Measurements from ENCODE around the gene MGAT3.
A peak's percentile ranks its signal among the peaks of the same experiment; 100 is the strongest.
"Not testable (repeated sequence)": the region's sequence is repeated elsewhere in the genome, so short reads cannot be mapped to it uniquely, and the experiment has no call there.

Gene MGAT3

DNA sequence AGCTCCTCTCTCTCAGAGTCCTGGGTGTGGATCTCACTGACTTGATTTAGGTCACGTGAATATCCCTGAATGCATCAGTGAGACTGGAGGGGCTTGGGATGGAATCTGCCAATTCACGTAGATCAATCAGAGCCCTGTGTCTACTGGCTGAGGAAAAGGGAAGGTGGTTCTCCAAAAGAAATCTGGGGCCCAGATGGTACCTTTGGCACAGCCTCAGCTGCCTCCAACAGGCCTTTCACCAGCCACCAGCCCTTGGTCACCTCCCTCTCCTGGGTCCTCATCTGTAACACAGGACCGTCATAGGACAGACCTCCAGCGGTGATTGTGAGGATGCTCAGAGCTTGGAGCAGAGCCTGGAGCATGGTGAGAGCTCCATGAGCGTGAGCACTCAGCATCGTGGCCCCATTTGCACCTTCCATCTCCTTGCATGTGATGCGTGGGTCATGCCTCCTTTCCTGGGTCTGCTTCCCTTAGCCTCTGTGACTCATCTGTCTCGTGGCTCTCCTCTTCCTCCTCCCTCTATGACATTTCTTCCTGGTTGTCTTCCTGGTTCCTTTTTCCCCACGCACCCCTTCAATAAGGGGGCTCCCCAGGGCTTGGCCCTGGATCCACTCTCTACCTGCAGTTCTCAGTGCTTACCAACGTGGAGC is 37.8 kb downstream of the MGAT3 start:
- H3K27me3 ChIP-seq (ENCODE audit: control insufficient read depth, insufficient read depth, low read length): no peaks in the 10 kb centered on the region
- H3K4me1 ChIP-seq (ENCODE audit: control insufficient read depth, insufficient read depth, low read length): no peaks in the 10 kb centered on the region
- no peak overlapping the region for H3K27ac ChIP-seq (ENCODE audit: low read depth, low read length)
- H3K4me3 ChIP-seq (ENCODE audit: low read length): no peak overlapping the region
- H3K9ac ChIP-seq (ENCODE audit: low read length): no peak overlapping the region
- no peaks in the 10 kb centered on the region for H3K36me3 ChIP-seq (ENCODE audit: control insufficient read depth, insufficient read depth, low read length)

DNA sequence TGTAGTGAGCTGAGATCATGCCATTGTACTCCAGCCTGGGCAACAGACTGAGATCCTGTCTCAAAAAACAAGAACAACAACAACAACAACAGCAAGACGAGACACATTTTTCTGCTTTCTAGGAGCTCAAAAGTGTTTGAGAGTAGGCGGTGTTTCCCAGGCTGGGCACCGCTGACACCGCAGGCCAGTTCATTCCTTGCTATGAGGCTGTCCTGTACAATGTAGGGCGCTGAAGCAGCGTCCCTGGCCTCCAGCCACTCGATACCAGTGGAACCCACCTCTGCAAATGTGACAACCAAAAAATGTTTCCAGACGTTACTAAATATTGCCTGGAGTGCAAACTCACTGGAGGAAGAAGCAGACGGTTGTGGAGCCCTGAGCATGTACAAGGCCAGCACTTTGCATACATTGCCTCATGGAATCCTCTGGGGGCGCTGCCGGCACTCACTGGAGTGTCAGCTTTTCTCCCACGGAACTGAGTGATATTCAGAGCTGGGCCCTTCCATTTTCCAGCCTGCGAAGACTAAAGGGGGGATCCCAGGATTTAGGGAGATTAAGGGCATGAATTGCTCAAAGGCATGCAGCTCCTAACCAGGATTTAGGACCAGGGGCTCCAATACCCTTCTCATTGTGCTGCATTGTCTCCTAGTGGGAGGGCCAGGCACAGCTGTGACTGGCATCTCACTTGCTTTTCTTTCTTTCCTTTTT is 39.5 kb downstream of the MGAT3 start:
- Histone ChIP-seq H3K27me3 (ENCODE audit: control insufficient read depth, insufficient read depth, low read length) (no peaks in the 10 kb centered on the region), H3K4me3 (ENCODE audit: low read length) (no peak overlapping the region), H3K4me1 (ENCODE audit: control insufficient read depth, insufficient read depth, low read length) (peaks cover 3% of the 10 kb centered on the region), H3K27ac (ENCODE audit: low read depth, low read length) (no peak overlapping the region), H3K9ac (ENCODE audit: low read length) (no peak overlapping the region), H3K36me3 (ENCODE audit: control insufficient read depth, insufficient read depth, low read length) (no peaks in the 10 kb centered on the region)

- no peak overlapping the region for H3K4me3 ChIP-seq (ENCODE audit: low read length)
- no peaks in the 10 kb centered on the region for H3K36me3 ChIP-seq (ENCODE audit: control insufficient read depth, insufficient read depth, low read length)
- H3K27me3 ChIP-seq (ENCODE audit: control insufficient read depth, insufficient read depth, low read length): no peaks in the 10 kb centered on the region
- no peak overlapping the region for H3K27ac ChIP-seq (ENCODE audit: low read depth, low read length)
- no peak overlapping the region for H3K9ac ChIP-seq (ENCODE audit: low read length)
- peaks cover 10% of the 10 kb centered on the region for H3K4me1 ChIP-seq (ENCODE audit: control insufficient read depth, insufficient read depth, low read length)
Measured at GRCh38 chr22:39497429-39497828, 40.6 kb downstream of the MGAT3 start.

GRCh38 chr22:39498368-39498767 is 41.6 kb downstream of the MGAT3 start:
- H3K27me3 ChIP-seq (ENCODE audit: control insufficient read depth, insufficient read depth, low read length): no peaks in the 10 kb centered on the region
- H3K9ac ChIP-seq (ENCODE audit: low read length): no peak overlapping the region
- no peaks in the 10 kb centered on the region for H3K36me3 ChIP-seq (ENCODE audit: control insufficient read depth, insufficient read depth, low read length)
- no peak overlapping the region for H3K4me3 ChIP-seq (ENCODE audit: low read length)
- H3K4me1 ChIP-seq (ENCODE audit: control insufficient read depth, insufficient read depth, low read length): peaks cover 15% of the 10 kb centered on the region
- H3K27ac ChIP-seq (ENCODE audit: low read depth, low read length): no peak overlapping the region

DNA sequence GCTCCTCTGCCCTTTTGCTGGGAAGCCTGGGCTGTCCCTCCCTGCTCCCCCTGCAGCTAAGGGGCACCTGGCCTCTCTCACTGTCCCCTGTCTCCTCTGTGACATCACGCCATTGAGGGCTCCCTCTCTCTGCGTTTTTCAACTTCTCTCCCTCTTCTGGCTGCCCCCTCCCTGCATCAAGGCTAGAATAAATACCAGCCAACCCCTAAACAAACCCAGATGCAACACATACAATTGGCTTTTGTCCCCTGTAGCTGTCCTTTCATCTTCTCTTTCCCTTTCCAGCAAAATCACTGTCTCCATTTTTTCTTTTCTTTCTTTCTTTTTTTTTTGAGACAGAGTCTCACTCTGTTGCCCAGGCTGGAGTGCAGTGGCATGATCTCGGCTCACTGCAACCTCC is 42.0 kb downstream of the MGAT3 start:
- Histone ChIP-seq H3K27ac (ENCODE audit: low read depth, low read length) (no peak overlapping the region), H3K4me3 (ENCODE audit: low read length) (no peak overlapping the region), H3K36me3 (ENCODE audit: control insufficient read depth, insufficient read depth, low read length) (no peaks in the 10 kb centered on the region), H3K4me1 (ENCODE audit: control insufficient read depth, insufficient read depth, low read length) (peaks cover 20% of the 10 kb centered on the region), H3K27me3 (ENCODE audit: control insufficient read depth, insufficient read depth, low read length) (no peaks in the 10 kb centered on the region), H3K9ac (ENCODE audit: low read length) (no peak overlapping the region)

- Histone ChIP-seq H3K4me3 (ENCODE audit: low read length) (no peak overlapping the region), H3K27ac (ENCODE audit: low read depth, low read length) (no peak overlapping the region), H3K9ac (ENCODE audit: low read length) (no peak overlapping the region), H3K4me1 (ENCODE audit: control insufficient read depth, insufficient read depth, low read length) (peaks cover 21% of the 10 kb centered on the region), H3K27me3 (ENCODE audit: control insufficient read depth, insufficient read depth, low read length) (no peaks in the 10 kb centered on the region), H3K36me3 (ENCODE audit: control insufficient read depth, insufficient read depth, low read length) (peaks cover 7% of the 10 kb centered on the region)
Measured at GRCh38 chr22:39500101-39500500, 43.3 kb downstream of the MGAT3 start.

- peaks cover 15% of the 10 kb centered on the region for H3K36me3 ChIP-seq (ENCODE audit: control insufficient read depth, insufficient read depth, low read length)
- H3K4me3 ChIP-seq (ENCODE audit: low read length): peak overlapping the region; percentile 79
- peak overlapping the region; percentile 52 for H3K9ac ChIP-seq (ENCODE audit: low read length)
- H3K27me3 ChIP-seq (ENCODE audit: control insufficient read depth, insufficient read depth, low read length): no peaks in the 10 kb centered on the region
- peak overlapping the region; percentile 85 for H3K27ac ChIP-seq (ENCODE audit: low read depth, low read length)
- peaks cover 21% of the 10 kb centered on the region for H3K4me1 ChIP-seq (ENCODE audit: control insufficient read depth, insufficient read depth, low read length)
Measured at GRCh38 chr22:39501644-39502108, 44.9 kb downstream of the MGAT3 start.

- peak within 1 kb of the TSS; percentile 85 for H3K27ac ChIP-seq (ENCODE audit: low read depth, low read length)
- H3K36me3 ChIP-seq (ENCODE audit: control insufficient read depth, insufficient read depth, low read length): peaks cover 18% of the 10 kb centered on the region
- peak within 1 kb of the TSS; percentile 79 for H3K4me3 ChIP-seq (ENCODE audit: low read length)
- peaks cover 21% of the 10 kb centered on the region for H3K4me1 ChIP-seq (ENCODE audit: control insufficient read depth, insufficient read depth, low read length)
- H3K9ac ChIP-seq (ENCODE audit: low read length): peak within 1 kb of the TSS; percentile 74
- H3K27me3 ChIP-seq (ENCODE audit: control insufficient read depth, insufficient read depth, low read length): no peaks in the 10 kb centered on the region
Measured at GRCh38 chr22:39502109-39502788, 45.4 kb downstream of the MGAT3 start, which contains the start of gene MIEF1. TSS of gene MIEF1 (plus strand) at chr22:39502290. CDS start at chr22:39511295, 9,005 bp downstream.

GRCh38 chr22:39502789-39503409 is 46.1 kb downstream of the MGAT3 start:
- Histone ChIP-seq H3K4me3 (ENCODE audit: low read length) (peak overlapping the region; percentile 79), H3K27me3 (ENCODE audit: control insufficient read depth, insufficient read depth, low read length) (no peaks in the 10 kb centered on the region), H3K27ac (ENCODE audit: low read depth, low read length) (peak overlapping the region; percentile 74), H3K9ac (ENCODE audit: low read length) (peak overlapping the region; percentile 74), H3K4me1 (ENCODE audit: control insufficient read depth, insufficient read depth, low read length) (peaks cover 21% of the 10 kb centered on the region), H3K36me3 (ENCODE audit: control insufficient read depth, insufficient read depth, low read length) (peaks cover 18% of the 10 kb centered on the region)

DNA sequence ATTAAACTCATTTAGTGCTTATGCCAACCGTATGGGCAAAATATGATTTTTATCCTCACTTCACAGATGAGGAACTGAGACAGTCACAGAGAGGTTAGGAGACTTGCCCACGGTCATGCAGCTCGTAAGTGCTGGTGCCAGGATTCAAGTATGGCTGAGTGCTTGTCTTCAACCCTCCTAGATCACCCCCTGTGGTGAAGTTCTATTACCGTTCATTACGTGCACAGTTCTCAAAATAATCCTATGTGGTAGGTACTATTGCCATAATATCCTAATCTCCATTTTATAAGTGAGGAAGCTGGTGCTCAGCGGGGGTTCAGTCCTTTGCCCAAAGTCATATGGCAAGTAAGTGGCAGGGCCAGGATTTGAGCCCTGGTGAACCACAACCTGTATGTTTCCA is 46.8 kb downstream of the MGAT3 start:
- H3K27me3 ChIP-seq (ENCODE audit: control insufficient read depth, insufficient read depth, low read length): no peaks in the 10 kb centered on the region
- H3K36me3 ChIP-seq (ENCODE audit: control insufficient read depth, insufficient read depth, low read length): peaks cover 24% of the 10 kb centered on the region
- H3K4me3 ChIP-seq (ENCODE audit: low read length): peak overlapping the region; percentile 79
- H3K9ac ChIP-seq (ENCODE audit: low read length): no peak overlapping the region
- H3K4me1 ChIP-seq (ENCODE audit: control insufficient read depth, insufficient read depth, low read length): peaks cover 21% of the 10 kb centered on the region
- H3K27ac ChIP-seq (ENCODE audit: low read depth, low read length): no peak overlapping the region

DNA sequence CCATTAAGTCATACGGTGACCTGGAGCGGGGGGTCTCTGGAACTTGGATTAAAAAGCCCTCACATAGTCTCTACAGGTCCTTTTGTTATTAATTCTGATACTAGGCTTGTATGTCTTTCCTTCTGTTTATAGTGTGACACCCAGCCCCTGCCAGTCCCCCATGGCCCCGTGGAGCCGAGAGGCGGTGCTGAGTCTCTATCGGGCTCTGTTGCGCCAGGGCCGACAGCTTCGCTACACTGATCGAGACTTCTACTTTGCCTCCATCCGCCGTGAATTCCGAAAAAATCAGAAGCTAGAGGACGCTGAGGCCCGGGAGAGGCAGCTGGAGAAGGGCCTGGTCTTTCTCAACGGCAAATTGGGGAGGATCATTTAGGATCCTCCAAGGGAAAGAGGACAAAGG is 47.3 kb downstream of the MGAT3 start:
- H3K27me3 ChIP-seq (ENCODE audit: control insufficient read depth, insufficient read depth, low read length): no peaks in the 10 kb centered on the region
- peaks cover 24% of the 10 kb centered on the region for H3K36me3 ChIP-seq (ENCODE audit: control insufficient read depth, insufficient read depth, low read length)
- no peak overlapping the region for H3K27ac ChIP-seq (ENCODE audit: low read depth, low read length)
- no peak overlapping the region for H3K9ac ChIP-seq (ENCODE audit: low read length)
- no peak overlapping the region for H3K4me3 ChIP-seq (ENCODE audit: low read length)
- H3K4me1 ChIP-seq (ENCODE audit: control insufficient read depth, insufficient read depth, low read length): peaks cover 21% of the 10 kb centered on the region

- Histone ChIP-seq H3K36me3 (ENCODE audit: control insufficient read depth, insufficient read depth, low read length) (peaks cover 38% of the 10 kb centered on the region), H3K4me1 (ENCODE audit: control insufficient read depth, insufficient read depth, low read length) (peaks cover 11% of the 10 kb centered on the region)
- H3K27ac ChIP-seq (ENCODE audit: low read depth, low read length); H3K4me3 ChIP-seq (ENCODE audit: low read length); H3K27me3 ChIP-seq (ENCODE audit: control insufficient read depth, insufficient read depth, low read length); H3K9ac ChIP-seq (ENCODE audit: low read length): not testable (repeated sequence)
Measured at GRCh38 chr22:39507021-39507420, 50.2 kb downstream of the MGAT3 start.
